ENCODE measurements around the gene RICTOR.

The RICTOR gene

GRCh38 chr5:39062104-39062503 lies 12.1 kb downstream of the RICTOR start:
- no peak for DNase-seq
- Histone ChIP-seq H3K4me3 (ENCODE audit: low read depth, low read length) (no peak overlapping the region), H3K27me3 (replicated peaks) (no peaks in the 10 kb centered on the region), H3K27ac (no peak overlapping the region), H3K36me3 (replicated peaks) (peaks cover 8% of the 10 kb centered on the region)
- TF ChIP-seq CTCF (IDR thresholded peaks at IDR 0.05; ENCODE audit: low read depth, low read length, missing control alignments), result no peak
- in situ Hi-C loops (cut with HindIII; ENCODE audit: low pct_ligation_motif_present, low sequenced_read_pairs), result no loop called here

DNA sequence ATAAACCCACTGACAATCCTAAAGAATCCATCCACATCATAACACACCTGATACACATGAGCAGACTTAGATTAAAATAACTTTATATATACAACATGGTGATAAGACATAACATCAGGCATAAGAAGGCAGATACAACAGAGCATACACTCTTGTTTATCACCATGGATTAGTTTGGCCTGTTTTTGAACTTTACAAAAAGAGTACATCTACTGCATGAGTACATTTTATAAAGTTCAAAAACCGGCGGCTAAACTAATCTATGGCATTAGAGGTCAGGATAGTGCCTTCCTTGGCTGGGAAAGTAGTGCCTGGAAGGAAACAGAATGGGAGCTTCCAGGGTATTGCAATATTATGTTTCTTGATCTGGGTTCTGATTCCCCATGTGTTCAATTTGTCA lies 15.1 kb downstream of the RICTOR start:
- Histone ChIP-seq H3K27me3 (replicated peaks) (no peaks in the 10 kb centered on the region), H3K36me3 (replicated peaks) (no peaks in the 10 kb centered on the region), H3K27ac (no peak overlapping the region), H3K4me3 (ENCODE audit: low read depth, low read length) (no peak overlapping the region)
- no peak for TF ChIP-seq CTCF (IDR thresholded peaks at IDR 0.05; ENCODE audit: low read depth, low read length, missing control alignments)
- DNase-seq, result no peak
- in situ Hi-C loops (cut with HindIII; ENCODE audit: low pct_ligation_motif_present, low sequenced_read_pairs), result no loop called here

- no peak overlapping the region for H3K27ac ChIP-seq
- DNase-seq, result no peak
- no peaks in the 10 kb centered on the region for H3K36me3 ChIP-seq (replicated peaks)
- in situ Hi-C loops (cut with HindIII; ENCODE audit: low pct_ligation_motif_present, low sequenced_read_pairs), result no loop called here
- no peak overlapping the region for H3K4me3 ChIP-seq (ENCODE audit: low read depth, low read length)
- TF ChIP-seq CTCF (IDR thresholded peaks at IDR 0.05; ENCODE audit: low read depth, low read length, missing control alignments), result no peak
- no peaks in the 10 kb centered on the region for H3K27me3 ChIP-seq (replicated peaks)
These were observed 15.8 kb downstream of the RICTOR start for GRCh38 chr5:39058178-39058921.

DNA sequence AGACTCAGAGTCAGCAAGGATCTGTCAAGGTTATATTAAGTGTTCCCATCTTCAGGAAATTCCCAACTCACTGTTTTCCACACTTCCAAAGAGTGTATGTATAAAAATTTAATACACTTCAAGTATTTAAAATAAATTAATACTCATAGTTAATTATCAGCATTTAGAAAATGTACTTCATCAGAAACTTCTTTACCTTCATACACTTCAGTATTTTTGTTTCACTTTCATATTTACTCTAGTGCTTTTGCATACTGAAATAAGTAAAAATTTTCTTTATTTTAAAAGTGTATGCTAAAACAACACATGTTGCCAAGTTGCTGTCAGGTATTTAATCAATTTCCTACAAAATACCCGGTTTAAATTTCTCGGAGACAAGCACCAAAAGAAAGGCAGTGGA lies 16.5 kb downstream of the RICTOR start:
- H3K27me3 ChIP-seq (replicated peaks), result no peaks in the 10 kb centered on the region
- TF ChIP-seq CTCF (IDR thresholded peaks at IDR 0.05; ENCODE audit: low read depth, low read length, missing control alignments), result no peak

GRCh38 chr5:39055768-39056398 lies 18.3 kb downstream of the RICTOR start:
- no peak for TF ChIP-seq CTCF (IDR thresholded peaks at IDR 0.05; ENCODE audit: low read depth, low read length, missing control alignments)
- no peak for DNase-seq
- in situ Hi-C loops (cut with HindIII; ENCODE audit: low pct_ligation_motif_present, low sequenced_read_pairs), result no loop called here
- H3K27ac ChIP-seq, result no peak overlapping the region
- no peak overlapping the region for H3K4me3 ChIP-seq (ENCODE audit: low read depth, low read length)
- no peaks in the 10 kb centered on the region for H3K36me3 ChIP-seq (replicated peaks)
- H3K27me3 ChIP-seq (replicated peaks), result no peaks in the 10 kb centered on the region

More for the DNA sequence above, 16.5 kb downstream of the RICTOR start:
- H3K36me3 ChIP-seq (replicated peaks), result no peaks in the 10 kb centered on the region
- H3K4me3 ChIP-seq (ENCODE audit: low read depth, low read length), result no peak overlapping the region
- in situ Hi-C loops (cut with HindIII; ENCODE audit: low pct_ligation_motif_present, low sequenced_read_pairs), result no loop called here
- DNase-seq, result no peak
- no peak overlapping the region for H3K27ac ChIP-seq
